SU-DHL-6 (cell line): ENCODE data around the gene KDM4B.

ENCODE experiments used
- H2AFZ ChIP-seq: fragments of 200-600 bp; sonication (generic); 2 replicates; pipeline ENCODE4 v1.6.1; 2014; ENCODE audit warnings: low read depth, mild to moderate bottlenecking, moderate library complexity, mixed read lengths, antibody characterized with exemption, low read length; ENCODE audit not compliant: severe bottlenecking
- H3F3A ChIP-seq: fragments of 200-600 bp; shearing (Covaris generic); 2 replicates; pipeline ENCODE4 v1.6.0; 2016; ENCODE audit warnings: antibody characterized with exemption, mild to moderate bottlenecking; ENCODE audit not compliant: insufficient read depth
- H3K27ac ChIP-seq: fragments of 200-600 bp; sonication (generic); 2 replicates; pipeline ENCODE4 v1.5.1; 2016; ENCODE audit warnings: low read depth, mild to moderate bottlenecking, low read length, moderate library complexity, mixed read lengths
- H3K27me3 ChIP-seq: fragments of 200-600 bp; sonication (generic), shearing (Covaris generic); 2 replicates; pipeline ENCODE4 v1.6.0; 2014; ENCODE audit warnings: mild to moderate bottlenecking, low read length
- H3K36me3 ChIP-seq: fragments of 200-600 bp; sonication (generic); 2 replicates; pipeline ENCODE4 v1.6.1; 2014; ENCODE audit warnings: mild to moderate bottlenecking, low read length, mixed read lengths
- H3K4me2 ChIP-seq: fragments of 300-600, 200-600 bp; shearing (Covaris generic), sonication (generic); 2 replicates; pipeline ENCODE4 v1.6.0; 2014; ENCODE audit warnings: low read length, low read depth, mild to moderate bottlenecking; ENCODE audit not compliant: poor library complexity, severe bottlenecking
- H3K4me3 ChIP-seq: fragments of 200-600 bp; sonication (generic); 2 replicates; pipeline ENCODE4 v1.5.1; 2014; ENCODE audit warnings: antibody characterized with exemption, low read length, mild to moderate bottlenecking, mixed read lengths; ENCODE audit not compliant: insufficient read depth, poor library complexity, severe bottlenecking
- H3K79me2 ChIP-seq: fragments of 200-600 bp; sonication (generic); 2 replicates; pipeline ENCODE4 v1.6.1; 2014; ENCODE audit warnings: mild to moderate bottlenecking, low read length, moderate library complexity; ENCODE audit not compliant: insufficient read depth
- H3K9ac ChIP-seq: fragments of 200-600 bp; sonication (generic); 2 replicates; pipeline ENCODE4 v1.7.0; 2014; ENCODE audit warnings: mild to moderate bottlenecking, low read length
- H3K9me2 ChIP-seq: fragments of 200-600 bp; sonication (generic); replicated peaks from 2 replicates; pipeline ENCODE4 v1.6.1; 2014; ENCODE audit warnings: low read length; ENCODE audit not compliant: insufficient read depth
- H3K9me3 ChIP-seq: fragments of 200-600 bp; sonication (generic); 2 replicates; pipeline ENCODE4 v1.6.1; 2014; ENCODE audit warnings: low read length, mixed read lengths; ENCODE audit not compliant: insufficient read depth
- H4K20me1 ChIP-seq: fragments of 200-600 bp; sonication (generic); 2 replicates; pipeline ENCODE4 v1.6.1; 2014; ENCODE audit warnings: low read depth, mild to moderate bottlenecking, antibody characterized with exemption, low read length, moderate library complexity, mixed read lengths
- EZH2phosphoT487 ChIP-seq: fragments of 200-600 bp; sonication (generic), shearing (Covaris generic); conservative IDR thresholded peaks from 2 replicates; pipeline ENCODE4 v1.6.1; 2018; ENCODE audit warnings: mild to moderate bottlenecking, antibody characterized with exemption, low read length, moderate library complexity, mixed read lengths
- TF ChIP-seq, protein P1 (sequence below): fragments of 200-600 bp; sonication (generic); IDR thresholded peaks from one replicate; pipeline ENCODE4 v1.5.1; 2017; ENCODE audit warnings: antibody characterized with exemption, mild to moderate bottlenecking, low read length, moderate library complexity; ENCODE audit not compliant: insufficient read depth, poor library complexity, severe bottlenecking

KDM4B gene

DNA sequence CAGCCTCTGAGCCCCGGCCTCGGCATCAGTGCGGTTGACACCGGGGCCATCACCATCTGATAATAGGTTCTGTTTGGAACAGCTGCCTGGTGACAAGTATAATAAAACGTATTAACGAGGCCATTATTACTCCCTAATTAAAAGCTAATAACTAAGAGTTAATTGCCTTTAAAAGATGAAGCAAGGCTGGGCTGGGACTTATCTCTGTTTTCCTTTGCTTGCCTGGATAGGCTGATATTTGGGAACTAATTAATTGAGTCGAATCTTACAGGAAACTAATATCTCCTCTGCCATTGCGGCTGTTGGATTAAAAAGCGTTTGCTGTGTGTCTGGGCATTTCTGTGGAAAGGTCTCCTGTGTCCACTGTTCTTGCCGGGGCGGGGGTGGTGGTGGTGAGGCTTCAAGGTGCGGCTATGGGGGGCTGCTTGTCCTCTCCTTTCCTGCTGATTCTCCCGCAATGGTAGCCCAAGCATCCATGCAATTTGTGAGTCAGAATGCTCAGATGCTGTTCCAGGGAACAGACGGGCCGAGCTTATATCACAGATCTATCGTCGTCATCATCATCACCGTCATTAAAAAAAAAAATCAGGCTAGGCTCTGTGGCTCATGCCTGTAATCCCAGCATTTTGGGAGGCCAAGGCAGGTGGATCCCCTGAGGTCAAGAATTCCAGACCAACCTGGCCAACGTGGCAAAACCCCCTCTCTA lies 209.0 kb downstream of the KDM4B start:
- Histone ChIP-seq H3K36me3 (no peaks in the 10 kb centered on the region), H3K9me2 (no peaks in the 10 kb centered on the region), H2AFZ (no peak overlapping the region), H3K27me3 (no peaks in the 10 kb centered on the region), H3K9ac (no peak overlapping the region), H3K4me2 (no peak overlapping the region), H4K20me1 (no peaks in the 10 kb centered on the region), H3K4me3 (no peak overlapping the region), H3F3A (no peaks in the 10 kb centered on the region), H3K79me2 (no peaks in the 10 kb centered on the region), H3K27ac (no peak overlapping the region), H3K9me3 (no peaks in the 10 kb centered on the region)
- TF ChIP-seq, protein P1, sequence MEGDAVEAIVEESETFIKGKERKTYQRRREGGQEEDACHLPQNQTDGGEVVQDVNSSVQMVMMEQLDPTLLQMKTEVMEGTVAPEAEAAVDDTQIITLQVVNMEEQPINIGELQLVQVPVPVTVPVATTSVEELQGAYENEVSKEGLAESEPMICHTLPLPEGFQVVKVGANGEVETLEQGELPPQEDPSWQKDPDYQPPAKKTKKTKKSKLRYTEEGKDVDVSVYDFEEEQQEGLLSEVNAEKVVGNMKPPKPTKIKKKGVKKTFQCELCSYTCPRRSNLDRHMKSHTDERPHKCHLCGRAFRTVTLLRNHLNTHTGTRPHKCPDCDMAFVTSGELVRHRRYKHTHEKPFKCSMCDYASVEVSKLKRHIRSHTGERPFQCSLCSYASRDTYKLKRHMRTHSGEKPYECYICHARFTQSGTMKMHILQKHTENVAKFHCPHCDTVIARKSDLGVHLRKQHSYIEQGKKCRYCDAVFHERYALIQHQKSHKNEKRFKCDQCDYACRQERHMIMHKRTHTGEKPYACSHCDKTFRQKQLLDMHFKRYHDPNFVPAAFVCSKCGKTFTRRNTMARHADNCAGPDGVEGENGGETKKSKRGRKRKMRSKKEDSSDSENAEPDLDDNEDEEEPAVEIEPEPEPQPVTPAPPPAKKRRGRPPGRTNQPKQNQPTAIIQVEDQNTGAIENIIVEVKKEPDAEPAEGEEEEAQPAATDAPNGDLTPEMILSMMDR: no peak
- TF ChIP-seq EZH2phosphoT487: no peak

DNA sequence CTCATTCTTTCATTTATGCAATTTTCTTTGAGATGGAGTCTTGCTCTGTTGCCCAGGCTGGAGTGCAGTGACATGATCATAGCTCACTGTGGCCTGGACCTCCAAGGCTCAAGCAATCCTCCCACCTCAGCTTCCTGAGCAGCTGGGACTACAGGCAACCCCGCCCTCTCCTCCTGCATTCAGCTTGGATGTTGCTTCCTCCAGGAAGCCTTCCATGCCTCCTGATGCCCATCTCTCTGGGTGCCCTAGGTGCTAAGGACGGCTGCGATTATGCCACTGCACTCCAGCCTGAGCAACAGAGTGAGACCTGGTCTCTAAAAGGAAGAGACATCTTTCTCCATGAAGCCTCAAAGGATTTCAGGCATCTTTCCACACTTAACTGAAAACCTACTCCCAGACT lies 209.9 kb downstream of the KDM4B start:
- Histone ChIP-seq H3K36me3 (no peaks in the 10 kb centered on the region), H3K27me3 (no peaks in the 10 kb centered on the region), H3K9me2 (no peaks in the 10 kb centered on the region), H2AFZ (no peak overlapping the region), H3K9me3 (no peaks in the 10 kb centered on the region), H3K4me3 (no peak overlapping the region), H3K4me2 (no peak overlapping the region), H3K27ac (no peak overlapping the region), H3K9ac (no peak overlapping the region), H3K79me2 (no peaks in the 10 kb centered on the region), H3F3A (no peaks in the 10 kb centered on the region), H4K20me1 (no peaks in the 10 kb centered on the region)
- TF ChIP-seq, protein P1: no peak
- no peak for TF ChIP-seq EZH2phosphoT487

DNA sequence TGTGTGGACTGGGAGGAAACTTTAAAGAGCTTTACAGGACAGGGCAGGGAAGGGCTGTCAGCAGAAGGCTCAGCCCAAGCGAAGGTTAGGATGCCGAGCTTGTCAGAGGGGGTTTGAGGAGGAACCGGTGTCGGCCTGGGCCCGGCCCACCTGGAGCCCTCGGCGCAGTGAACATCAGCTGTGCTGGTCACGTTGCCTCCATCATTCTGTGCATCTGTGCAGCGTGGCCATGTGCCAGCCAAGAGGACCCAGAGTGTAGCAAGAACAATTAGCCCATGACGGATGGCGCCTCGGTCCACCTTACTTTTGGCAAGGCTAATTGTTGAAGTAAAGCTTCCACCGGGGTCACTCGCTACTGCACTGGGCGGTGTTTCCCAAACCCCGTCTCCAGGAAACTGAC lies 210.3 kb downstream of the KDM4B start:
- H3K4me2 ChIP-seq: no peak overlapping the region
- H3K27ac ChIP-seq: no peak overlapping the region
- no peak overlapping the region for H3K4me3 ChIP-seq
- no peaks in the 10 kb centered on the region for H3K9me2 ChIP-seq
- H3K27me3 ChIP-seq: no peaks in the 10 kb centered on the region
- no peaks in the 10 kb centered on the region for H4K20me1 ChIP-seq
- H3K9me3 ChIP-seq: no peaks in the 10 kb centered on the region
- TF ChIP-seq, protein P1: no peak
- no peak for TF ChIP-seq EZH2phosphoT487
- no peaks in the 10 kb centered on the region for H3K79me2 ChIP-seq
- no peaks in the 10 kb centered on the region for H3K36me3 ChIP-seq
- H3F3A ChIP-seq: no peaks in the 10 kb centered on the region
- no peak overlapping the region for H2AFZ ChIP-seq
- H3K9ac ChIP-seq: no peak overlapping the region
